ENCODE data around the gene CNMD.
"Not testable (repeated sequence)": the region's sequence is repeated elsewhere in the genome, so short reads cannot be mapped to it uniquely, and the experiment has no call there.

The CNMD gene

DNA sequence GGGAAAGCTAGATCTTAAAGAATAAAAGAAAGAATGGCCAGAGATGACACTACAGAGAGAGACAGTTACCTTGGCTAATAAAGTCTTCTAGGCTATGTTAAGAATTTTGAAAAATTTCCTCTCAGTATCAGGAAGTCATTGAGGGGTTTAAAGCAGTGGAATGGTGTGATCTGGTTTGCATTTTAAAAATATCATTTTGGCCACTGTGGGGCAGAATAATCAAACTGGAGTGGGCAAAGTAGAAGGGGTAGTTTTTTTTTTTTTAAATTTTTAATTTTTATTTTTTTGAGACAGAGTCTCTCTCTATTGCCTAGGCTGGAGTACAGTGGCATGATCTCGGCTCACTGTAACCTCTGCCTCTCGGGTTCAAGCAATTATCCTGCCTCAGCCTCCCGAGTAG lies 4.4 kb upstream of the CNMD start:
- no peak for DNase-seq

DNA sequence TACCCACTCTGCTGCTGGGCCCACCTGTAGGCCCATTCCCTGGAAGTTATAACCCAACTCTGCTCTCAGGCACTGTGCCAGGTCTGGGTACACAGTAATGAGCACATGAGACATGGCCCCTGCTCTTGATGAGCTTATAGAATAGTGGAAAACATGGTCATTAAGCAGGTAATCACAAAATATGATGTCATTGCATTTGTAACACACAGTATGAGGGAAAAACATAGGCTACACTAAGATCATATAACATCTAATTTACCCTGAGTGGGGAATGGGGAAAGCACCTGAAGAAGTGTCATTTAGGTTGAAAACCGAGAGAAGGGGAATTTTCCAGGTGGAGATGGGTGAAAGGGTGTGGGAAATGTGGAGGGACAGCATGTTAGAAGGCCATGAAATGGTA lies 3.9 kb upstream of the CNMD start:
- no peak for DNase-seq

- peak; percentile 1 to 21 for DNase-seq
Measured at GRCh38 chr13:52738719-52739467, 727 bp downstream of the CNMD start.

GRCh38 chr13:52737965-52738364 lies 1.7 kb downstream of the CNMD start:
- no peak for DNase-seq

- no peak for DNase-seq
Measured at GRCh38 chr13:52737451-52737850, 2.2 kb downstream of the CNMD start.

DNA sequence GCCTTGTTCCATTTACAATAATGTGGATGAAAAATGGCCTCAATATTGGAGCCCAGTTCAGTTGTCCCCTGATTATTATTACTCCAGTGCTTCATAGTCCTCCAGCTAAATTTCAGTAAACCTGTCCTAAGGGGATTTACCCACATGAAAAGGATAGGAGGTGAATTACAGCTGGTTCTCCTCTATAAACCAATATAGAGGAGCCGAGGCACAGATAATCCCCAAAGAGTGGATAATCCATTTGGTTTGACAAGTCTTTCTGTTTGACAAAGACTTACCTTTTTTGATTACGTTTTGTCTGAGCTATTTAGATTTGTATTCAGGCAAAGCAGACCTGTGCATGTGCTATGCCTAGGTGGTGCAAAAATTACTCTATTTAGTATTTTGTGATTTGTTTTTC lies 2.7 kb downstream of the CNMD start:
- no peak for DNase-seq

DNA sequence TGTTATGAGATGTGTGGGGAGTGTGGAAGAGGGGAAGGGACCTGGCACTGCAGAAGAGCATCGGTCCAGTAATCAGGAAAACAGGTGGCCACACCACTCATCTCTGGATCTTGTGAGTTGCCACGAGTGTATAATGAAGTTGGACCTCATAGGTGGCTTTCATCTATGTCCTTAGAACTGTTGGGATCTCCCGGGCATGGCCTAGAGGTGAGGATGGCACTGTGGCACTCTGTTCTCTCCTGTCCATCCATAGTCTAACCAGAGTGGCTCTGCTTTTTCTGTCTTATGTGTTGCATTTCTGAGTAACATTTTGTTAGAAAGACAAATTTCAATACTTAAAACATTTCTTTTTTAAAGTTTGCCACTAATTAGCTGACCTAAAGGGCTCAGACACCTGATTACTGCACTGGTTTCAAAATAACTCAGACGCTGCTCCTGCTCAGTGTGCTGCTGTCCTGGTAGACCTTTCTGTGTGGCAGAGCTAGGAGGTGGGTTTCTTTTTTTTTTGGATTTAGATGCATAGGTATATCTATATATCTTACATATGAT lies 5.5 kb downstream of the CNMD start:
- DNase-seq = no peak

DNA sequence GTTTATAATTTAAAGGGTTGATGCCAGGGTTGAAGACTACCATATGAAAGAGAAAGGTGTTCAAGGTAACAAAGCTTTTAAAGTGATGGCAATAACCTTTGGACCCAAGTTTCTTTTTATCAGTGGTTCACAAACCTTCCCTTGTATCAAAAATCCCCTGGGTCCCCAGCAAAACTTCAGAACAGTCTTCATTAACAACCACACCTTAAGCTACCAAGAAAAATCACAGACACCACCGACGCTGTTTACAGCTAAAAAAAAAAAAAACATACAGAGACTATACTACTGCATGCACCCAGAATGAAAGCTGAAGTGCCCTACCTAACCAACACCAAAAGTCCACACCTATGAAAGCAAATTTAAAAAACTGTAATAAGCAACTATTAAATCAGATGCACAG lies 13.4 kb downstream of the CNMD start:
- no peak for DNase-seq

DNA sequence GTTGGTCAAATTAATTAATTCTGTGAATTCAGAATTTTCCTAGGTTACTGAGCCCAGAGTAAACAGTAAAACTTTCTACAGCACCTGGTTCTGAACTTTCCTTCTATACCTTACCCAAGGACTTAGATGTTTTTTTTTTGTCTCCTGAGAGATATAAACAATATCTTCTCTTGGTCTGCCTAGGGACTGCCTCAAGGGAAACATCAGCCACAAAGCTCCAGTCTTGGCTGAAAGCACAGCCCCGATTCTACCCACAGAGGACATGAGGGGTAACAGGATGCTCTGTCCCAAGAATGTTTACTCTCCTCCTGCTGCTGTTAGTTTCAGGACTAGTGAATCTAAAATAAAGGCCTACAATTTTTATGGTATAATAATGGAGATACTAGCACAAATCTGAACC lies 14.3 kb downstream of the CNMD start:
- no peak for DNase-seq

- DNase-seq = no peak
Measured at GRCh38 chr13:52723181-52723580, 16.4 kb downstream of the CNMD start.

GRCh38 chr13:52721356-52721755 lies 18.3 kb downstream of the CNMD start:
- DNase-seq = not testable (repeated sequence)

GRCh38 chr13:52720904-52721303 lies 18.7 kb downstream of the CNMD start:
- DNase-seq = not testable (repeated sequence)

- DNase-seq = no peak
Measured at GRCh38 chr13:52713894-52714293, 25.7 kb downstream of the CNMD start.

GRCh38 chr13:52712385-52712784 lies 27.2 kb downstream of the CNMD start:
- no peak for DNase-seq

DNA sequence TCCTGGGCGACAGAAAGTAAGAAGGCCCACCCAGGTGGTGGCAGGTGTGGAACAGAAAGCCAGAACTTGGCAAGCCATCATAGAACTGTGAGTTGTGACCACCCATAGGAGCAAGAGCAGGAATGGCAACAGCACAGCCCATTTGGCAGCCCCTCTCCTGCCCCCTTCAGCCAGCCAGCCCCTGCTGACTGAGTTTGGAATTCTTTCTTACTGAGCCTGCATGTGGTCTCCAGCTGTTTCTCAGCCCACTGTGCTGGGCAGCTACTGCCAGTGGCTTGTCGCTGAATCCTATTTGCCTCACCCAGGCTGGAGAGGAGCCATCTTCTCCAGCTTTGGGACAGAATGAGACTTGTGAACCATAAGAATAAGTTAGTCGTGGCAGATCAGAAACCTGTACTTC lies 28.3 kb downstream of the CNMD start:
- no peak for DNase-seq

- not testable (repeated sequence) for DNase-seq
Measured at GRCh38 chr13:52708266-52708665, 31.4 kb downstream of the CNMD start.

DNA sequence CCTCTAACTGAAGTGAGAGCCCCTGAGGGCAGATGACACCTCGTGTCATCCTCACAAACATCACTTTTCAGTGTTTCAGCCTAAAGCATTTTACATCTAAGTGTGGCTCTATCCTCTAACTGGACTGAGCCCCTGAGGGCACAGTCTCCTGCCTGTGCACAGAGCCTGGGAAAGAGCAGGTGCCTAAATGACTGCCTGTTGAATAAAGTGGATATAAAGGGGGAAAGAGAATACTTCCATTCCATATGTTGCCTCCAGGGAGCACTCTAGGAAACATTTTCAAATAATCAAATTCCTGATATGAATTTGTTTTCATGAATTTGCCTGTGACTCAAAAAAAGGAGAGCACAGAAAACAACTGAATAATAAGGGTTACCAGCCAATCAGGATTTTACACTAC lies 32.2 kb downstream of the CNMD start:
- DNase-seq = no peak

DNA sequence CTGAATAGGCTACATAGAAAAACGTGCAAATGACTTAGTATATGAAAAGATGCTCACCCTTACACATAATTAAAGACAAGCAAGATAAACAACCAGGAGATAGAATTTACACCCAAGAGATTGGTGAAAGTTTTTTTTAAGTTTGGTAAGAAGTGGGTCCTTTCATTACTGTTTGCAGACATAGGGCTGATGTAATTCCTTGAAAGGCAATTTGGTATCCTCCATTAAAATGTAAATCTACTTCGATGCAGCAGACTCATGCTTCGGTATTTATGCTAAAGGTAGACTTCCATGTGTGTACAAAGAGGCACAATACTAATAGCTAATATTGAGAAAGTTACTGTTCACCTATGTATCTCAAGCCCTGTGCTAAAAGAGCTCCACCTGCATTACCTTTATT lies 33.5 kb downstream of the CNMD start:
- no peak for DNase-seq

DNA sequence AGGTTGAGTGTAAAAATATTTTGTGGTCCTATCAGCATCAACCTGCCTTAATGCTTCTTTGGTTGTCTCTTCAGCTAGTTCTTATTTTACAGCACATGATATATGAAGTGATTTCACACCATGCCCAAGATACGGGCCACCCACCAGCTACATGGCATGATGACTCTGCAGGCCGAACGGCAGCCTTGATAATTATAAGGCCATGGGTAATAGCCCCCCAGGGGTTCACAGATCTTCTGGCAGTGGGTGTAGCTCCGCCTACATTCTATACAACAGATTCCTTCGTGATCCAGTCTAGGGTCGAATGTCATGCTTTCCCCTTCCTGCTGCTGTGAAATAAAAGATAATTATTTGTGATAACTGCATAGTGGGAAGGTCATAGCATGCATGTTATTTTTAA lies 36.1 kb downstream of the CNMD start:
- no peak for DNase-seq

- no peak for DNase-seq
Measured at GRCh38 chr13:52701728-52702465, 37.7 kb downstream of the CNMD start.

DNA sequence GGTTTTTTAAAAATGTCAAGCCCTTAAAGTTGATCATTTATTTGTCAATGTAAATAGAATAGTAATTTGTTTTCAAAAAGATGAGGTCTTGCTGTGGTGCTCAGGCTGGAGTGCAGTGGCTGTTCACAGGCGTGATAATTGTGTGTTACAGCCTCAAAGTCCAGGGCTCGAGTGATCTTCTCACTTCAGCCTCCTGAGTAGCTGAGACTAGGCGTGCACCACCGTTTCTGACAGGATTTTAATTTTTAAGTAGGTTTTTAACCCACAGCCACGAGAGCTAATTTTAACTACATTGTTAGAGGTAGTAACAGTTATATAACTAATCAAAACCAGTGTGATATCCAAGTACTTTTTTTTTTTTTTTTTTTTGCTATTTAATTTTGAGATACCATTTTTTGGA lies 43.1 kb downstream of the CNMD start:
- DNase-seq = no peak

GRCh38 chr13:52695856-52696255 lies 43.8 kb downstream of the CNMD start:
- no peak for DNase-seq

DNA sequence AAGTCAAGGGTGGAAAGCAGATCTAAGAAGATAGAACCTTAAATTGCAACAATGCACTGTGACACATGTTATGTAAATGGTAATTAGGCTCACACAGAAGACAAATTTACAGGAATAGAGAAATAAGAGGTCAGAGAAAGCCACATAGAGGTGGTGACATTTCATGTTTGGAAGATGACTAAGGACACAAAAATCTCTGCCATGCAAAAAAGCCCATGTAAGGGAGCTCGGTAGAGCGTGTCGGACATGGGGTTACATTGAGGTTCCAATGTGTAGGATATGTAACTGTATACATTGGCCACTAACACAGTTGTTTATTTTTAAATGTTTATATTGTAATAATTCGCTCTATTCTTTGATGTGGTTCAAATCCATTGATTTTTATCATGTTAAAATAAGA lies 53.2 kb downstream of the CNMD start:
- DNase-seq = no peak

GRCh38 chr13:52685806-52686205 lies 53.8 kb downstream of the CNMD start:
- not testable (repeated sequence) for DNase-seq

All from stimulated activated CD4-positive, alpha-beta T cell treated with anti-CD3 and anti-CD28 coated beads, Interleukin-4, amount 100 ng/mL, for 4 hours (primary cell).